DMS 273 (cell line): Measurements from ENCODE around the gene SNAPC3.

Experiments used
- DNase-seq: peaks from one replicate; lab custom pipeline; 2025; ENCODE audit not compliant: unreplicated experiment; lab: John Stamatoyannopoulos, UW

Gene SNAPC3

DNA sequence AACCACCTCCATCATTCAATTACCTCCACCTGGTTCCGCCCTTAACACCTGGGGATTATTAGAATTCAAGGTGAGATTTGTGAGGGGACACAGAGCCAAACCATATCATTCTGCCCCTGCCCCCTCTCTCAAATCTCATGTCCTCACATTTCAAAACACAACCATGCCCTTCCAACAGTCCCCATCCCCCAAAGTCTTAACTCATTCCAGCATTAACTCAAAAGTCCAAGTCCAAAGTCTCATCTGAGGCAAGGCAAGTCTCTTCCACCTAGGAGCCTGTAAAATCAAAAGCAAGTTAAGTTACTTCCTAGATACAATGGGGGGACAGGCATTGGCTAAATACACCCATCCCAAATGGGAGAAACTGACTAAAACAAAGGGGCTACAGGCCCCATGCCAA lies 69.3 kb downstream of the SNAPC3 start:
- no peak for DNase-seq

DNA sequence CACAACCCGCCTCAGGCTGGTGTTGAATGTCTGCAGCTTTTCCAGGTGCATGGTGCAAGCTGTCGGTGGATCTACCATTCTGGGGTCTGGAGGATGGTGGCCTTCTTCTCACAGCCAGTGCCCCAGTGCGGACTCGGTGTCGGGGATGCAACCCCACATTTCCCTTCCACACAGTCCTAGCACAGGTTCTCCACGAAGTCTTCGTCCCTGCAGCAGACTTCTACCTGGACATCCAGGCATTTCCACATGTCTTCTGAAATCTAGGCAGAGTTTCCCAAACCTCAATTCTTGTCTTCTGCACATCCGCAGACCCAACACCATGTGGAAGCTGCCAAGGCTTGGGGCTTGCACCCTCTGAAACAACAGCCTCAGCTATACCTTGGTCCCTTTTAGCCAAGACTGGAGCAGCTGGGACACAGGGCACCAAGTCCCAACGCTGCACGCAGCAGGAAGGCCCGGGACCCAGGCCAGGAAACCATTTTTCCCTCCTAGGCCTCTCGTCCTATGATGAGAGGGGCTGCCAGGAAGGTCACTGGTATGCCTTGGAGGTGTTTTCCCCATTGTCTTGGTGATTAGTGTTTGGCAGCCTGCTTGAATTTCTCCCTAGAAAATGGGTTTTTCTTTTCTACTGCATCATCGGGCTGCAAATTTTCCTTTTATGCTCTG lies 69.9 kb downstream of the SNAPC3 start:
- no peak for DNase-seq

DNA sequence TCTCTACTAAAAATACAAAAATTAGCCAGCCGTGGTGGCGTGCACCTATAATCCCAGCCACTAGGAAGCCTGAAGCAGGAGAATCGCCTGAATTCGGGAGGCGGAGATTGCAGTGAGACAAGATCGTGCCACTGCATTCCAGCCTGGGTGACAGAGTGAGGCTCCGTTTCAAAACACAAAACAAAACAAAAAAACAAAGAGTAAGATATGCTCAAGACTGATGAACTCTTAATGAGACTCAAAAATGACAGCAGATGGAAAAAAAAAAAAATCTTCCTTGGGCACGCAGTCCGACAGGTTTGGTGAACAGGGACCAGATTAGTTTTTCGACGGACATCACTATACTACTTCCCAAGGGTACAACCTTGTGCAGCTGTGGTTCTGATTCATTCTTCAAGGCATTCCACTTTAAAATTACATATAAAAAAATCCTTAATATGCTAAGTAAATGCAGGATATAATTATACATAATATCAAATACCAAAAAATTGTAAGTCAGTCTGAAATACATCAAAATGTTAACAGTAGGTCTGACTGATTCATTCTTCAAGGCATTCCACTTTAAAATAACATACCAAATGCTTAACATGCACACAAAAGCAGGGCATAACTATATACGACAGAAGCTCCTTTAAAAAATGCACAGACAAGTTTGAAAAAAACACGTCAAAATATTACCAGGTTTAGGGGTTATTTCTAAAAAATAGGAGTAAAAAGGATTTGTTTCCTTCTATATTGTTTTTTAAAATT lies 75.7 kb downstream of the SNAPC3 start:
- DNase-seq: no peak

DNA sequence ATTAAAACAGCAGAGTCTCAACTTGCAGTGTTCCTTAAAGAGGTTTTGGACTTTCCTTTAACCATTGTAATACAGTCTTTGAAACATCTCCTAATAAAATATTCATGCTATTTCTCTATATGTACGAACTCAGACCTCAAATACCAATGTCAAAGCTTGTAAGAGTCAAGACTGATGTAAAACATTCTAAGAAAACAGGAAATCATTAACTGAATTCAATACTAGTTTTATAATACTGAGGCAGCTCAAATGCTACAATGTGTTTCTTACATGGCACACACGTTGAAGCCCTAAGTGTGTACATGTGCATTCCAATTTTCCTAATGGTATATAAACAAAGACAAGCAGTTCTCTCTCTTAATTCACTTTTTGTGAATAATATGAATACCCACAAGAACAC lies 76.5 kb downstream of the SNAPC3 start:
- DNase-seq: no peak

DNA sequence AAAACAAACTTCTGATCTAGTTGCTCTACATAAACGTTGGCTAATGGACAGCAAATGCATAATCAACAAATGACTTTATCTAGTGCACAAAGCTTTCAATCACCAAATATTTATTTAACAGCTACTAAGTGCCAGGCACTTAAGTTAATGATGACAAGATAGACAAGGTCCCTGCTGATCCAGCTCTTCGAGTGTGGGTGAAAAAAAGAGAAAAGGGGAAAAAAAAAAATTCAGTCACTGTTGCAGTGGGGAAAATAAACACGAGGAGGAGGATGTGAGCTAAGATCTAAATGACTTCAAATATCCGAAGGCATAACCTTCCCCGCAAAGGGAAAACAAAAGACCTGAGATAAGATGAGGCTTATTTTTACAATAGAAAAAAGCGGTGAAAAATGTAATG lies 78.5 kb downstream of the SNAPC3 start:
- no peak for DNase-seq

DNA sequence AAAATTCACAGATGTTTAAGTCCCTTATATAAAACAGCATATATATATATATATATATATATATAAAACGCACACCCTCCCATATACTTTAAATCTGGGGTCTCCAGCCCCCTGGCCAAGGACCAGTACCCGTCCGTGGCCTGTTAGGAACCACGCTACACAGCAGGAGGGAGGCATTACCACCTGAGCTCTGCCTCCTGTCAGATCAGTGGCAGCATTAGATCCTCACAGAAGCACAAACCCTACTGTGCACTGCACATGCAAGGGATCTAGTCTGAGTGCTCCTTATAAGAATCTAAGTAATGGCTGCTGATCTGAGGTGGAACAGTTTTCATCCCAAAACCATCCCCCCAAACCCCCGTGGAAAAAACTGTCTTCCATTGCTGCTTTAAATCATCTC lies 79.1 kb downstream of the SNAPC3 start:
- DNase-seq: no peak

DNA sequence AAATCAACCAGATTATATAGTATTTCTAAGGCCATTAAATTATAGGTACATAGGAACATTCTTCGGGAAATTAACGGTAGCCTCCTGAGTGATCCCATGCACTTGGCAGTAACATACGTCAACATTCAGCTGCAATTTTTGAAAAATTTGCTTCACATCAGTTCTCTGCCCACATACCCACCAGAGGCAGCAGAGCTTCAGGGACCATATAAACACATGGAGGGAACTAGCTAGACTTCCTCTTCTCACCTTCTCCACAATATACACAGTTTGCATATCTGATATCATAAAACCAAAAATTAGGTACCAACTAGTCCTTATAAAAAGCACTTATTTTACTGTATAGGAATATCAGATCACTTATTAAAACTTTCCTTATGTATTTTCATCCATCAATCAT lies 83.2 kb downstream of the SNAPC3 start:
- DNase-seq: no peak

DNA sequence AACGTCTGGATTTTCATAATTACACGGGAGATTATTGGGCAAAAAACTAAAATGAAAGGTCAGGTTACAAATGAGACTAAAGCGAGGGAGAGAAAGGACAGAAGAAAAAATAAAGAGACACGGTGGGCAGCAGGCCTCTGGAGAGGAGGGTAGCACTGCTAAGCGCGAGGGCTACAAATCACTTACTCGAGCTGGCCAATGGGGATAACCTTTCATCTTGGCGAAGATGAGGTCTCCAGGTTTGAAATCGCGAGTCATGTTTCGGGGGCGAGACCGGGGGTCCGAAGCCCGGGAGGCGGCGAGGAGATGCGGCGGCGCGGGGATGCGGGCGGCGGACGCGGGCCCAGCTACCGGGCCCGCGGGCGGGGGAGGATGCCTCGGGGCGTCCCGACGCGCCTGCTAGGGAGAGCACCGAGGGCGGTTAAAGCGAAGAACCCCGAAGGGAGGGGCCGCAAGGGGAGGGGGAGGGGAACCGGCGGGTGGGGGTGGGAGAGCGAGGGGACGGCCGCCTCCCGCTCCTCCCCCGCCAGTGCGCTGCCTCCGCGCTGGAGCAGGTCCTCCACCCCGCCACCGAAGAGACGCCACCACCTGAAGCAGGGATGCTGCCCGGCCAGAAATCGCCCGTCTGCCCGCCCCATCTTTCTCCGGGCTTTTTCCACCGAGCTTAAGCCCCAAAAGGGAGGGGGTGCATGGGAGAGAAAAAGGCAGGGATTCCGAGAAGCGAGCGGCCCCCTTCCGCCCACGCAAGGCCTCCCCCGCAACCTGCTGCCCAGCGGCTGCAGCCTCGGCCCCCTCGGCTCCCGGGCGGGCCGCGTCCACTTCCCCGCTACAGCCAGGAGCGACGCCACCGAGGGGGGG lies 87.5 kb downstream of the SNAPC3 start:
- peak; percentile 70 for DNase-seq

DNA sequence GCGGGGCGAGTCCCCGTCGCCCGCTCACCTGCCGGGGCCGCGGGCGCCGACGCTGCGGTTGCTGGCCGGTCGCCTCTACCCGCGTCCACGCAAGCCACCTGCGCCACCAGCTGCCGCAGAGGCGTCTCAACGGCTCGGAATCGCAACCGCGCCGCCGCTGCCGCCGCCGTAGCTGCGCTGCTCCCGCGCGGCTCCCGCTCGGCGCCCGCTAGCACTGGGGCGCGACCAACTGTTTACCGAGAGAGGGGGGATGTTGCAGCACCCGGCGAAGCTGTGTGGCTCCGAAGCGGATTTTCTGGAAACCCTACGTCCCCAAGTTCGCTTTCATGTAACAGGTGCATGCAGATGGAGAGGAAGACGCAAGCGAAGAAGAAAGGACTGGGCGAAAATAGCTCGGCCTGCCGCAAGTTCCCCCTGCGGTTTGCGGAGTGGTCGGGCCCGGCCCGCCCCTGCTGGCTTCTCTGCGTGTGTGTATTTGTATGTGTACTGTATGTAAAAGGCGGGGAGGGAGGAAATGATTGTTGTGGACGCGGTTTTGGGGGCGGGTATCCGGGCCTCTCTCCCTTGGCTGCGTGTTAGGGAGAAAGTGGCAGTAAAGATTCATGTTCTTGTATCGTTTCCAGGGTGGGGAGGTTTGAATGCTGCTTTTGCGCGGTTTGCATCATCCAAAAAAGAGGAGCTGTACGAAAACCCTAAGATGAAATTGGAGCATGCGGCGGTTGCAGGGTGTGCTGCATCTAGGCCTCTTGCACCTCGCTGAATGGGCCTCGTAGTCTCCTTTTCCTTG lies 88.3 kb downstream of the SNAPC3 start, which contains the start of gene PSIP1:
PSIP1 (minus strand) TSS at position 182 of the 787 bp plus-strand sequence. CDS start 782 bp downstream, outside the sequence.
- DNase-seq: peak; percentile 95
